SH-SY5Y (cell line): ENCODE results near the gene RBMS3.

Experiments used
- GATA2 ChIP-seq: IDR thresholded peaks from 2 replicates; pipeline ENCODE4 v1.6.1; 2011; ENCODE audit warnings: mild to moderate bottlenecking, low read depth, low read length
- GATA3 ChIP-seq: IDR thresholded peaks from 2 replicates; pipeline ENCODE4 v1.6.1; 2011; ENCODE audit warnings: low read depth, mild to moderate bottlenecking, low read length, moderate library complexity

DNA sequence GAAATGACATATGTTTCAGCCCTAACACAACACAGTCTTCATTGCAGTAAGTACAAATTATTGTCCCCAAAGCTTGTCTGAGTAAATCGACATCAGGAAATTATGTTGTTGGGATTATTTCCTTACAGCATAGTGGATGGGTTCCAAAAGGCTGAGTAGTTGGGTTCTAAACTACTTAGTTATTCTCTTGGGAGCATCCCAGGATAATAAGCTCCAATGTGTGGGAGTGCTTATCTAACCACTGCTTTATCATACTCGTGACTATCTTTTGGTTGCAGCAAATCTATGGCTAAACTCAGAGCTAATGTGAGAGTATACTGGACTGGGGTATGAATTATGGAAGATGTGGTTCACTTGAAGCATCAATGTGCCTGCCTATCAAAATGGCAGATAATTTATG, 128.5 kb downstream of the RBMS3 start:
- TF ChIP-seq GATA2 (no peak), GATA3 (no peak)
